ENCODE data around the gene MATN4.

The MATN4 gene

GRCh38 chr20:45288860-45289259, 19.2 kb downstream of the MATN4 start:
- no peak for DNase-seq

DNA sequence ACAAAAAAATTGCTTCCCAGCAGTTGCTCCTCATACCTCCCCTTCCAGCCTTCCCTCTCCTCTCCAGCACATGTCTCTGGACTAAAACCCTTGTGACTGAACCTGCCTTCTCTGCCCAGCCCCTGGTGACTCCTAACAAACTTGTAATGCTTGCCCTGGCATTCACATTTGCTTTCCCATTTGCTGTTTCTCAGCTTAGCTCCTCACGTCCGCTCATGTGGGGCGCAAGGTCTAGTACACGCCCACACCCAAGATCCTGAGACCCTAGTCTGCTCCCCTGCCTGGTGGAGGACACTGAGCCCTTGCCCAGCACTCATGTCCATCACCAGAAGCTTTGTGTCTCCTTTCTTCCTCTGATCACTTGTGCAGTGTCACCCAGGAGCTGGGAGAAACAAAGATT, 19.7 kb downstream of the MATN4 start:
- DNase-seq: no peak

GRCh38 chr20:45283551-45284057, 24.5 kb downstream of the MATN4 start:
- DNase-seq: peak; percentile 49

- DNase-seq: no peak
Measured at GRCh38 chr20:45282700-45283550, 25.2 kb downstream of the MATN4 start.

- DNase-seq: no peak
Measured at GRCh38 chr20:45279992-45280391, 28.1 kb downstream of the MATN4 start.

- no peak for DNase-seq
Measured at GRCh38 chr20:45275338-45275737, 32.8 kb downstream of the MATN4 start.

DNA sequence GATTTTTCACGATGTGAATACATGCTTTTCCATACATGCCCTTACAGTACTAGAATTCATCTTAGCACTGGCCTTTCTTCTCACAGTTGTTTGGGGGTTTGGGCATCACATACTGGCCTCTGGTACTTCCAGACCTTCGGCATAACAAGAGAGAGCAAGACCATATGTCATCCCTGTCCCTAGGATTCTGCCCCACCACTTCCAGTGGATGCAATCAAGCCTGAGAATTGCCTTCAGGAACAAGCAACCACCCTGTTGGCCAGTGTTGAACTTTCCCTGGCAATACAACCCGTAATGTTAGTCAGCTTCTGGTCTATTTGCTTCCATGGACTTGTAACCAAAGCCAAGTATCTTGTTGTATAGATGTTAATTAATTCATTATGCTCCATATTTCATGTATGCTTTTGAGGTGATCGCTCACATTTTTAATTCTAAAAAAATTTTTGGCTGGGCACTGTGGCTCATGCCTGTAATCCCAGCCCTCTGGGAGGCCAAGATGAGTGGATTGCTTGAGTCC, 38.3 kb downstream of the MATN4 start:
- no peak for DNase-seq

GRCh38 chr20:45269056-45269455, 39.0 kb downstream of the MATN4 start:
- no peak for DNase-seq

GRCh38 chr20:45268531-45268930, 39.6 kb downstream of the MATN4 start:
- no peak for DNase-seq

DNA sequence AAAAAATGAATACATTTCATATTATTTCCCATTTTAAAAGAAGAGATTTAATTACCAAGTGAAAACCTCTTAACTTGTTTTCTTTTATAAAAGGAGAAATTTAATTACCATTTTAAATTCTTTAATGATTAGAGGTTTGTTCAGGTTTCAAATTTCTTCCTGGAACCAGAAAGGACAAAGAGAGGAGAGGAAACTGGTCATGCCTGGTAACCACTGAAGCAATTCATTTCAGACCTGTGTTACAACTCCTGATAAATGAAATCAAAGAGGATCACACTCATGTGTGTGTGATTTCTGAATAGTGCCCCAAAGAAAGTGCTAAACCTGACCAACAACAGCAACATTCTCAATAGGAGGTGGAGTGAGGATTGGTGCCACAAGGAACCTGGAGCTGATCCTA, 41.1 kb downstream of the MATN4 start:
- no peak for DNase-seq

DNA sequence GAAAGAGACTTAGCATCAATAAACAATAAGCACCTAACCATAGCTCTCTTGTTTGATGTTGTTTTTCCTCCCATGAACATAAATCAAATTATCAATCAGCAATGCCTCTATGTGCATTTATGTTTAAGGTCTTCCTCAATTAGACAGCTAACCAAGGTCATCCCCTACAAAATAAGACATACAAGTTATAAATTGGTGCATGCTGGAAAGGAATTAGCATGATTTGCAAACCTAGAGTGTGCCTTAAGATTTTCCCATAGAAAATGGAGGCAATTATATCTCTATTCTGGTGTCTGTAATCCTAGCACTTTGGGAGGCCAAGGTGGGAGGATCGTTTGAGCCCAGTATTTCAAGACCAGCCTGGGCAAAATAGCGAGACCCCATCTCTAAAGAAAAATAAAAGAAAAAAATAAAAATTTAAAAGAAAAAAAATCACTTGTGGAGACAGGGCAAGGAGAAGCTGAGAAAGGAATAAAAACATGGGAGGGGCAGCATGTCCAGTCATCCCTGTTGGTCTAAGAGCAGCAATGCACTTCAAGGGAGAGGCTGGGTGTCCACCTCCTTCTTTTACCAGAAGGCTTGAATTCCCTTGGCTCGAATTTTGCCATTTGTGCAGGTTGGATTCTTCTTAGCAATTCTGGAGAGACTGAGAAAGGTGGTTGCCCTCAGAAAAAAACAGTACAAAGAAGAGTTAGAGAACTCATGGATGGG, 44.4 kb downstream of the MATN4 start:
- DNase-seq: no peak

DNA sequence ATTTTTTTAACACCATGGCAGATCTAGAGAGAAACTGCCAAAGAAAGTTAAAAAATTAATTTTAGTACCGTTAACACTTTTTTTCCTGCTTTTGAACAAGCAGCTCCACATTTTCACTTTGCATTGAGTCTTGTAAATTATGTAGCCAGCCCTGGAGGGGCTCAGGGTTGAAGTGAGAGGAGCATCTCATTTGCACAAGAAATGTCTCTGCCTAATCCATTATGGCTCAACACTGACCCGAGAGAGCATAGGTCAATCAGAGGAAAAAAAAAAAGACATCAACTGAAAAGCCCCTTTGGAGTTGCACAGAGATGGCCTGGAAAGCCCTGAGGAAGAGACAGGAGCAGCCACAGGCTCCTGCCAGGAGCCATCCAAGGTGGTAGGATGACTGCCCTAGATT, 49.4 kb downstream of the MATN4 start:
- DNase-seq: no peak

GRCh38 chr20:45258259-45258658, 49.8 kb downstream of the MATN4 start:
- DNase-seq: no peak

GRCh38 chr20:45257711-45258110, 50.4 kb downstream of the MATN4 start:
- no peak for DNase-seq

DNA sequence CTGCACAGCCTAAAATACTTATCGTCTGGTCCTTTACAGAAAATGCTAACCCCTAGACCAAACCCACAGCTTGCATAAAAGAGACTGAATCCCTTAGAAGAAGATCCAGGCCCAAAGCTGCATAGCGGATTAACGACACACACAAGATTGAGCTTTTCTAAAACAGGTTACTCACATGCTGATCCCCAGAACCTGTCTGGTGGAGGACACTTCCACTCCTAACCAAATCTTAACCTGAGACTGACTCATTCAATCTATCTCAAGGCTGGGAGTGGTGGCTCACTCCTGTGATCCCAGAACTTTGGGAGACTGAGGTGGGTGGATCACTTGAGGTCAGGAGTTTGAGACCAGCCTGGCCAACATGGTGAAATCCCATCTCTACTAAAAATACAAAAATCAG, 50.9 kb downstream of the MATN4 start:
- DNase-seq: no peak

DNA sequence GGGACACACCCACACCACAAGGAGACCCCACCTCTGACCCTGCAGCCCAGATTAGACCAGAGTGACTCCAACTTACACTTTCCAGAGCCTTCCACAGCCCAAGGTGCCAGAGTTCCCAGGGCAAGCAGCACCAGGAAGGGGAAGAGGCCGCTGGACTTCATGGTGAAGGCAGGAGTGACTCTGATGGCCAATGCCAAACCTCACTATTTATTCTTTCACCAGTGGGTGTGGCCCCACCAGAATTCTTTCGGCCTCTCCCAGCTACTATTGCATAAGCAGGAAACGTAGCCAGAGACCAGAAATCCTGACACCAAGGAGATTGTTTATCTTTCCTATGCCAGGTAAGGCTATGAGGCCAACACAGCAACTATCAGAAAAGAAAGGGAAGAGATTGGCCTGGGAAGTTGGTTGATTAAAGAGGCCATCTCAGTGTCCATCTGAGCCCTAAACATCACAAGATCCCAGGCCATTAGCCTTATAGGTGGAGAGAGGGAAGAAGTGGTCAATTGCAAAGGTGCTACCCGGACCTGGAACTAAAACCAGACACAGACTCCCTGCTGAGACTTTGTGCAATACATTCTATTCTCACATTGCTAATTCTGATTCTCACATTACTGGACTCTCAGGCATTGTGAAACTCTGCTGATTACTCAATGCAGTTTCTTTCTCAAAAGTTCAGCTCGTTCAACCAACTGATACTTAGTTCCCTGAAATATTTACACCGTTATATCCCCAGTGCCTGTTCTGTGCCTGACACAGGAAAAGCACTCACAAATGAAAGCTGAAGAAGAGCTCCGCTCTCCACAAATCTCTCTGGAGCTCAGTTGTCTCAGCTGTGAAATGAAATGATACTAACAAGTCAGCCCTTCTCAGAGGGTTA, 53.5 kb downstream of the MATN4 start, which contains the start of gene SLPI:
Gene SLPI, minus strand, starts transcription at position 182 of the 880 bp plus-strand sequence. Its CDS starts 21 bp downstream, at position 161.
- DNase-seq: peak; percentile 62

DNA sequence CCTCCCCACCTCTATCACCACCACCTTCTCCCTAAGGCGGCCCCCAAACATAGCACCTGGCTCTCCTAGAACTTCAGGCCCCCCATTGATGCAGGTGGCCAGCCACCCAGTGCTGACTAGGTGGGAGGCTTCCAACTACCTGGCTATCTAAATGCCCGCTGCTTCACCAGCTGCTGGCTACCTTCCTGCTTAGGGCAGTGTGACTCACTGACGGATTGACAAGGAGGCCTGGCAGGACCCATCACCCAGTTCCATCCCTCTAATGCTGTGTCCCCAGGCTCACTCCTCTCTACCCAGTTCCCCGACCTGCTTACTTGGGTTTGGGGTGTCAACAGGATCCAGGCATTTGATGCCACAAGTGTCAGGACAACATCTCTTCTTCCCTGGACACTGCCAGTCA, 54.8 kb downstream of the MATN4 start:
- DNase-seq: no peak

DNA sequence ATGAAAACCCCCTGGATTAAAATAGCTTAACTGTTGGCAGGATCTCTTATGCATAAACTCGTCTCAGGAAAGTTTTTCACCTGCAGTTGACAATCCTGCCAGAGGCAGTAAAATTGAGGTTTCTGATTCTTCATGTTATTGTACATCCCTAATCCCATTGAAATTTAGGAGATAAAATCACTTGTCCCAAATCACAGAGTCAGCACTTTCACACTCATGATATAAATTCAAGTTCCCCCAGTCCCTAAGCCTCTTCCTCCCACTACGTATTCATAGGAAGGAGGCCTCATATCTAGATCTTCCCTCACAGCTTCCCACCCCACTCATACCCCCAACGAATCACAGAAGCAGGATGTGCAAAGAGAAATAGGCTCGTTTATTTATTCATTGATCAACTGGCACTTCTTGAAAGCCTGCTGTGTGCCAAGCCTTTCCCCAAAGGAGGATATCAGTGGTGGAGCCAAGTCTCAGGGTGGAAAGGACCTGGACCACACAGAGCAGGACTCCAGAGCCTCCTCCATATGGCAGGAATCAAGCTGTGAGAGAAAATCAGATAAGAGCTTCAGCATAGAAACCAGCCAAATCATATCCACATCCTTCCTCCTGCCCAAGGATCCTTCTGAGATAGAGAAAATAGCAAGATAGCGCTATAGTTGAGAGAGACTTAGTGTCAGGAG, 56.1 kb downstream of the MATN4 start:
- DNase-seq: no peak

- DNase-seq: no peak
Measured at GRCh38 chr20:45248609-45249008, 59.5 kb downstream of the MATN4 start.

DNA sequence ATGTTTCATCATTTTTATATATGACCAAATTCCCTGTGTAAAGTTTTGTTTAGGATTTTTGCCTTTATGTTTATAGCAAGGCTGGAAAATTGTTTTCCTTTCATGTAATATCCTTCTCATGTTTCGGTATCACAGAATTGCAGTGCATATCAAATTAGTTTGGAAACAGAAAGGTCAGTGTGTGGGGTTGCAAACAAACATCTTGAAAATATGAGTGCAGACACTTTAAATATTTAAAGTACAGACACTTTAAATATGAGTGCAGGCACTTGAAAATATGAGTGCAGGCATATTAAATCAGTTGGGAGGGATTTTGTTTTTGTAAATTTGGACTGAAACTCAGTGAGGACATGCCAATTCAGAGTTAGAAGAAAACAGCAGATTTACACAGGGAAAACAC, 60.2 kb downstream of the MATN4 start:
- DNase-seq: no peak

DNA sequence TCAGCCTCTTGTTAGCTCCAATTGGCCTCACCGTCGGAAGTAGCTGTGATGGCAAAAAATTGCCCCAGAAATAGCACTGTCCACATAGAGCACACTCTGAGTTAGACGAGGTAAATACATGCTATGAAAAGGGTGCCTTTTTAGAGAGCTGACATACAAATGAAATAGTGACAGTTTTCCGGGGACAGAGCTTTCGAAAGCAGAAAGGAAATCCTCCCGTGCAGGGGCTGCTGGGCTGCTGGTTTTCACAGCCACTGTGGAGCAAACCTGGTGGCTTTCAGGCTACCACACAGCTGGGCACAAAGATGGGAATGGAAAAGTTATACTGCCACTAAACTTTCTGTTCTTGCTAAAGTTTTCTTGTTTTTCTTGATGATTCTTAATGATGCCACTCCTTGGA, 62.0 kb downstream of the MATN4 start:
- no peak for DNase-seq
